Spleen (tissue), 7 donors: ENCODE measurements around the gene MAP3K5.

Source experiments
- CTCF ChIP-seq, 11 experiments: fragments of 200-600 bp in 7 of 11; fragments of 450-650 bp in 4 of 11; sonication (generic) in 4 of 11; IDR thresholded peaks in 8 of 11; conservative IDR thresholded peaks in 3 of 11; 1 replicate in 7 of 11; 2 replicates in 4 of 11; pipeline versions ENCODE4 v1.4.0 to v1.8.0; 2016 to 2021; ENCODE audit warnings: antibody characterized with exemption in 11 of 11, inconsistent platforms in 4 of 11, mild to moderate bottlenecking in 1 of 11
- POLR2A ChIP-seq, 3 donors: fragments of 450-650 bp; IDR thresholded peaks; one replicate each; pipeline ENCODE4 v1.5.1; 2017; ENCODE audit warnings: antibody characterized with exemption in 3 of 3, mild to moderate bottlenecking in 1 of 3
- donor health status: DM: no; HTN: no; CAD: no; lungs with moderate emphysema.
- donor health status: DM: no; HTN: no; CAD: no.
- donor health status: DM: no; HTN: no; CAD: no.

- TF ChIP-seq CTCF (IDR thresholded peaks at IDR 0.05 in 8 of 11, conservative IDR thresholded peaks at IDR 0.05 in 3 of 11) (no peak), POLR2A (IDR thresholded peaks at IDR 0.05) (no peak)
Observed at GRCh38 chr6:136798044-136798443, 5.8 kb upstream of the MAP3K5 start.
